HK-2 (cell line): ENCODE data around the gene PTPRK.
A peak's percentile ranks its signal among the peaks of the same experiment; 100 is the strongest.

Experiments used
- DNase-seq: peaks from one replicate; pipeline ENCODE4 v3.0.0-alpha.2; 2018; ENCODE audit not compliant: unreplicated experiment

PTPRK gene

GRCh38 chr6:128073389-128073788, 447.0 kb downstream of the PTPRK start:
- no peak for DNase-seq

- DNase-seq, result no peak
Measured at GRCh38 chr6:128071212-128071611, 449.2 kb downstream of the PTPRK start.

GRCh38 chr6:128070406-128070805, 450.0 kb downstream of the PTPRK start:
- DNase-seq, result no peak

GRCh38 chr6:128069188-128069587, 451.2 kb downstream of the PTPRK start:
- no peak for DNase-seq

- DNase-seq, result no peak
Measured at GRCh38 chr6:128068119-128068479, 452.3 kb downstream of the PTPRK start.

- no peak for DNase-seq
Measured at GRCh38 chr6:128067446-128068118, 452.8 kb downstream of the PTPRK start.

GRCh38 chr6:128065072-128065471, 455.3 kb downstream of the PTPRK start:
- DNase-seq, result no peak

- DNase-seq, result no peak
Measured at GRCh38 chr6:128064540-128064895, 455.9 kb downstream of the PTPRK start.

GRCh38 chr6:128063850-128064539, 456.4 kb downstream of the PTPRK start:
- DNase-seq, result no peak

- DNase-seq, result no peak
Measured at GRCh38 chr6:128062882-128063603, 457.4 kb downstream of the PTPRK start.

- DNase-seq, result no peak
Measured at GRCh38 chr6:128057946-128058345, 462.5 kb downstream of the PTPRK start.

- no peak for DNase-seq
Measured at GRCh38 chr6:128057541-128057940, 462.9 kb downstream of the PTPRK start.

- no peak for DNase-seq
Measured at GRCh38 chr6:128053109-128053508, 467.3 kb downstream of the PTPRK start.

- no peak for DNase-seq
Measured at GRCh38 chr6:128047989-128048388, 472.4 kb downstream of the PTPRK start.

- DNase-seq, result no peak
Measured at GRCh38 chr6:128046033-128046432, 474.4 kb downstream of the PTPRK start.

GRCh38 chr6:128039543-128039942, 480.9 kb downstream of the PTPRK start:
- no peak for DNase-seq

- DNase-seq, result no peak
Measured at GRCh38 chr6:128036808-128037570, 483.4 kb downstream of the PTPRK start.

GRCh38 chr6:128033156-128033555, 487.2 kb downstream of the PTPRK start:
- no peak for DNase-seq

GRCh38 chr6:128032042-128032441, 488.4 kb downstream of the PTPRK start:
- no peak for DNase-seq

- DNase-seq, result peak; percentile 8
Measured at GRCh38 chr6:128029826-128030225, 490.6 kb downstream of the PTPRK start.

GRCh38 chr6:128028183-128028582, 492.2 kb downstream of the PTPRK start:
- no peak for DNase-seq

GRCh38 chr6:128025478-128025877, 494.9 kb downstream of the PTPRK start:
- no peak for DNase-seq
